Neural cell (in vitro differentiated cells): ENCODE measurements around the gene RIPPLY2. TPM values are rescaled to one million over a fixed set of nuclear protein-coding genes. Genes with fewer than 3 reads are reported as not detected.

Source experiments
- H2AFZ ChIP-seq: fragments of 200-600, 300-800 bp; sonication (generic), shearing (Covaris generic); 2 replicates; pipeline ENCODE4 v1.6.0; 2014; ENCODE audit warnings: low read depth, mild to moderate bottlenecking, antibody characterized with exemption, low read length, moderate library complexity
- H3F3A ChIP-seq: fragments of 200-600 bp; shearing (Covaris generic); 2 replicates; pipeline ENCODE4 v1.6.1; 2016; ENCODE audit warnings: mild to moderate bottlenecking, moderate library complexity, mixed read lengths, antibody characterized with exemption, low read length; ENCODE audit not compliant: insufficient read depth, poor library complexity, severe bottlenecking
- H3K27ac ChIP-seq: fragments of 200-600, 300-800 bp; sonication (generic), shearing (Covaris generic); 2 replicates; pipeline ENCODE4 v1.5.1; 2014; ENCODE audit warnings: mild to moderate bottlenecking, low read length, moderate library complexity
- H3K27me3 ChIP-seq: fragments of 300-800, 200-600 bp; sonication (generic), shearing (Covaris generic); 2 replicates; pipeline ENCODE4 v1.6.0; 2014; ENCODE audit warnings: mild to moderate bottlenecking, low read depth, low read length, moderate library complexity; ENCODE audit not compliant: insufficient read depth
- H3K36me3 ChIP-seq: fragments of 300-800, 200-600 bp; sonication (generic), shearing (Covaris generic); 2 replicates; pipeline ENCODE4 v1.5.1; 2014; ENCODE audit warnings: mild to moderate bottlenecking, antibody characterized with exemption, low read length, moderate library complexity; ENCODE audit not compliant: insufficient read depth
- H3K4me2 ChIP-seq: fragments of 300-800, 200-600 bp; sonication (generic), shearing (Covaris generic); 2 replicates; pipeline ENCODE4 v1.6.0; 2014; ENCODE audit warnings: mild to moderate bottlenecking, low read length
- H3K4me3 ChIP-seq: fragments of 300-800, 200-600 bp; sonication (generic), shearing (Covaris generic); 2 replicates; pipeline ENCODE4 v1.5.1; 2014; ENCODE audit warnings: mild to moderate bottlenecking, low read length, moderate library complexity
- H3K79me2 ChIP-seq: fragments of 200-600 bp; shearing (Covaris generic); replicated peaks from 2 replicates; pipeline ENCODE4 v1.6.0; 2014; ENCODE audit warnings: mild to moderate bottlenecking, low read length, moderate library complexity; ENCODE audit not compliant: insufficient read depth
- H3K9ac ChIP-seq: fragments of 300-800, 200-600 bp; sonication (generic), shearing (Covaris generic); 2 replicates; pipeline ENCODE4 v1.6.1; 2016; ENCODE audit warnings: mild to moderate bottlenecking, low read length, mixed read lengths
- H3K9me2 ChIP-seq: fragments of 200-600 bp; shearing (Covaris generic); 2 replicates; pipeline ENCODE4 v1.6.1; 2016; ENCODE audit warnings: mild to moderate bottlenecking, low read length, mixed read lengths; ENCODE audit not compliant: insufficient read depth
- H3K9me3 ChIP-seq: fragments of 200-600, 300-800 bp; sonication (generic), shearing (Covaris generic); 2 replicates; pipeline ENCODE4 v1.6.1; 2016; ENCODE audit warnings: mild to moderate bottlenecking, mixed run types, low read length, moderate library complexity, mixed read lengths
- H4K20me1 ChIP-seq: fragments of 200-600 bp; shearing (Covaris generic); 2 replicates; pipeline ENCODE4 v1.6.1; 2016; ENCODE audit warnings: mild to moderate bottlenecking, mixed run types; ENCODE audit not compliant: insufficient read depth
- EP300 ChIP-seq: fragments of 450-650 bp; conservative IDR thresholded peaks from 2 replicates; pipeline ENCODE4 v1.6.1; 2014; ENCODE audit warnings: antibody characterized with exemption, mild to moderate bottlenecking, moderate library complexity; ENCODE audit not compliant: poor library complexity, severe bottlenecking
- EZH2 ChIP-seq: fragments of 200-600, 300-800 bp; shearing (Covaris generic), sonication (generic); IDR thresholded peaks from 2 replicates; pipeline ENCODE4 v1.6.1; 2014; ENCODE audit warnings: antibody characterized with exemption, low read length, borderline replicate concordance, mild to moderate bottlenecking; ENCODE audit not compliant: insufficient read depth, poor library complexity, severe bottlenecking
- MXI1 ChIP-seq: fragments of 450-650 bp; conservative IDR thresholded peaks from 2 replicates; pipeline ENCODE4 v1.6.1; 2014; ENCODE audit warnings: antibody characterized with exemption, mild to moderate bottlenecking; ENCODE audit not compliant: poor library complexity, severe bottlenecking
- POLR2AphosphoS5 ChIP-seq: IDR thresholded peaks from 2 replicates; pipeline ENCODE4 v1.6.1; 2012
- RAD21 ChIP-seq: fragments of 450-650 bp; conservative IDR thresholded peaks from 2 replicates; pipeline ENCODE4 v1.6.1; 2014; ENCODE audit warnings: antibody characterized with exemption, mild to moderate bottlenecking, moderate library complexity
- SMC3 ChIP-seq: fragments of 450-650 bp; conservative IDR thresholded peaks from 2 replicates; pipeline ENCODE4 v1.6.1; 2014; ENCODE audit warnings: antibody characterized with exemption, mild to moderate bottlenecking, moderate library complexity; ENCODE audit not compliant: poor library complexity
- TAF1 ChIP-seq: IDR thresholded peaks from 2 replicates; pipeline ENCODE4 v1.6.1; 2012; ENCODE audit warnings: low read depth
- polyA plus RNA-seq: library from polyadenylated mRNA; depleted of rRNA; stranded (reverse); fragments of >200 nt; gene quantifications from 2 replicates; pipeline ENCODE4 v1.2.3, GENCODE V29; 2014
- TF ChIP-seq, protein P1 (sequence below): IDR thresholded peaks from 2 replicates; pipeline ENCODE4 v1.6.1; 2012; ENCODE audit warnings: borderline replicate concordance
- TF ChIP-seq, protein P2 (sequence below): fragments of 450-650 bp; IDR thresholded peaks from 2 replicates; pipeline ENCODE4 v1.5.1; 2014; ENCODE audit warnings: antibody characterized with exemption, mild to moderate bottlenecking, moderate library complexity; ENCODE audit not compliant: poor library complexity, severe bottlenecking

RIPPLY2 gene
- polyA plus RNA-seq, 1 donor from 2014 or later: 3.5 TPM

DNA sequence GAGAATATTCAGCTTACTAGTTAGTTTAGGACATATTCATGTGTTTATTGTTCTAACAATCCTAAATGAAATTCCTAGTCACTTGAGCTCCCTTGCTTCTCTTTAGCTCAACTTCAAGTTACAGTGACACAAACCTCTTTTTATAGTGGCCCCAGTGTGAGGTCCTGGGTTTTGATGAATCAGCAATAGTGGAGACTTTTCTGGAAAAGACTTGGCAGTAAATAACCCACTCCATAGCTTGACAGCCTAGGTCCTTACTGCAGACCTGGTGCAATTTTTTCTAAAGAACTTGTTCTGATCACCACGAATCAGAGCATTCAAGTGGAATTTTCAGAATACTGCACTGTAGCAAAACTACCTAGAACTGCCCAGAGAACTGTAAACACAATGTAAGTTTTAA, 6.9 kb upstream of the RIPPLY2 start:
- Histone ChIP-seq H3K9me3 (no peaks in the 10 kb centered on the region), H3K27me3 (peaks cover 3% of the 10 kb centered on the region), H3K4me3 (no peak overlapping the region), H4K20me1 (no peaks in the 10 kb centered on the region), H3K36me3 (no peaks in the 10 kb centered on the region), H3K9me2 (no peaks in the 10 kb centered on the region), H3K27ac (no peak overlapping the region), H3K4me2 (no peak overlapping the region), H3K9ac (no peak overlapping the region), H3K79me2 (no peaks in the 10 kb centered on the region), H3F3A (no peaks in the 10 kb centered on the region), H2AFZ (no peak overlapping the region)
- TF ChIP-seq EZH2: no peak
- TF ChIP-seq POLR2AphosphoS5: no peak
- TF ChIP-seq, protein P1, sequence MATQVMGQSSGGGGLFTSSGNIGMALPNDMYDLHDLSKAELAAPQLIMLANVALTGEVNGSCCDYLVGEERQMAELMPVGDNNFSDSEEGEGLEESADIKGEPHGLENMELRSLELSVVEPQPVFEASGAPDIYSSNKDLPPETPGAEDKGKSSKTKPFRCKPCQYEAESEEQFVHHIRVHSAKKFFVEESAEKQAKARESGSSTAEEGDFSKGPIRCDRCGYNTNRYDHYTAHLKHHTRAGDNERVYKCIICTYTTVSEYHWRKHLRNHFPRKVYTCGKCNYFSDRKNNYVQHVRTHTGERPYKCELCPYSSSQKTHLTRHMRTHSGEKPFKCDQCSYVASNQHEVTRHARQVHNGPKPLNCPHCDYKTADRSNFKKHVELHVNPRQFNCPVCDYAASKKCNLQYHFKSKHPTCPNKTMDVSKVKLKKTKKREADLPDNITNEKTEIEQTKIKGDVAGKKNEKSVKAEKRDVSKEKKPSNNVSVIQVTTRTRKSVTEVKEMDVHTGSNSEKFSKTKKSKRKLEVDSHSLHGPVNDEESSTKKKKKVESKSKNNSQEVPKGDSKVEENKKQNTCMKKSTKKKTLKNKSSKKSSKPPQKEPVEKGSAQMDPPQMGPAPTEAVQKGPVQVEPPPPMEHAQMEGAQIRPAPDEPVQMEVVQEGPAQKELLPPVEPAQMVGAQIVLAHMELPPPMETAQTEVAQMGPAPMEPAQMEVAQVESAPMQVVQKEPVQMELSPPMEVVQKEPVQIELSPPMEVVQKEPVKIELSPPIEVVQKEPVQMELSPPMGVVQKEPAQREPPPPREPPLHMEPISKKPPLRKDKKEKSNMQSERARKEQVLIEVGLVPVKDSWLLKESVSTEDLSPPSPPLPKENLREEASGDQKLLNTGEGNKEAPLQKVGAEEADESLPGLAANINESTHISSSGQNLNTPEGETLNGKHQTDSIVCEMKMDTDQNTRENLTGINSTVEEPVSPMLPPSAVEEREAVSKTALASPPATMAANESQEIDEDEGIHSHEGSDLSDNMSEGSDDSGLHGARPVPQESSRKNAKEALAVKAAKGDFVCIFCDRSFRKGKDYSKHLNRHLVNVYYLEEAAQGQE: no peak
- TF ChIP-seq MXI1: no peak
- no peak for TF ChIP-seq RAD21
- TF ChIP-seq, protein P2, sequence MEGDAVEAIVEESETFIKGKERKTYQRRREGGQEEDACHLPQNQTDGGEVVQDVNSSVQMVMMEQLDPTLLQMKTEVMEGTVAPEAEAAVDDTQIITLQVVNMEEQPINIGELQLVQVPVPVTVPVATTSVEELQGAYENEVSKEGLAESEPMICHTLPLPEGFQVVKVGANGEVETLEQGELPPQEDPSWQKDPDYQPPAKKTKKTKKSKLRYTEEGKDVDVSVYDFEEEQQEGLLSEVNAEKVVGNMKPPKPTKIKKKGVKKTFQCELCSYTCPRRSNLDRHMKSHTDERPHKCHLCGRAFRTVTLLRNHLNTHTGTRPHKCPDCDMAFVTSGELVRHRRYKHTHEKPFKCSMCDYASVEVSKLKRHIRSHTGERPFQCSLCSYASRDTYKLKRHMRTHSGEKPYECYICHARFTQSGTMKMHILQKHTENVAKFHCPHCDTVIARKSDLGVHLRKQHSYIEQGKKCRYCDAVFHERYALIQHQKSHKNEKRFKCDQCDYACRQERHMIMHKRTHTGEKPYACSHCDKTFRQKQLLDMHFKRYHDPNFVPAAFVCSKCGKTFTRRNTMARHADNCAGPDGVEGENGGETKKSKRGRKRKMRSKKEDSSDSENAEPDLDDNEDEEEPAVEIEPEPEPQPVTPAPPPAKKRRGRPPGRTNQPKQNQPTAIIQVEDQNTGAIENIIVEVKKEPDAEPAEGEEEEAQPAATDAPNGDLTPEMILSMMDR: no peak
- no peak for TF ChIP-seq SMC3
- no peak for TF ChIP-seq TAF1
- no peak for TF ChIP-seq EP300

DNA sequence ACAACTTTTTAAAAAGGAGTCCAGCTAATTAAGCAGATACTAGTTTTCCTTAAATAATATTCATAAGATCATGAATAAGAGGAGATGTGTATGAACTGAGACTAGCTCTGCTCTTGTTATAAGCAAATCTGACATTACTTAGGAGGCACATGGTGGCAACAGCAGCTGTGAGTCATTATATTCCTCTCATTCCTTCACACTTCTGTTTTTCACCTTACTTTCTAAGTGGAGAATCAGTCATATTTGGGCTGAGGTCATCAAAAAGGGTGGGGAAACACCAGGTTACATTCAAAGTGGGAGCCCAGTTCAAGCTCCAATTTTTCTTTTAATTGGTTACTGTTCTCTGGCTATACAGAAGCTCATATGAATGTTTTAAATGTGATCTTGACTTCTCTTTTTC, 6.0 kb upstream of the RIPPLY2 start:
- H3F3A ChIP-seq: no peaks in the 10 kb centered on the region
- H3K4me3 ChIP-seq: no peak overlapping the region
- no peaks in the 10 kb centered on the region for H3K9me2 ChIP-seq
- no peaks in the 10 kb centered on the region for H3K9me3 ChIP-seq
- no peak overlapping the region for H3K4me2 ChIP-seq
- H3K79me2 ChIP-seq: no peaks in the 10 kb centered on the region
- H3K27ac ChIP-seq: no peak overlapping the region
- H3K36me3 ChIP-seq: no peaks in the 10 kb centered on the region
- no peak overlapping the region for H2AFZ ChIP-seq
- no peaks in the 10 kb centered on the region for H4K20me1 ChIP-seq
- peaks cover 12% of the 10 kb centered on the region for H3K27me3 ChIP-seq
- TF ChIP-seq, protein P1: no peak
- TF ChIP-seq RAD21 (no peak), MXI1 (no peak), EZH2 (no peak), POLR2AphosphoS5 (no peak), SMC3 (no peak), EP300 (no peak), TAF1 (no peak)
- TF ChIP-seq, protein P2: no peak
- no peak overlapping the region for H3K9ac ChIP-seq
